ENCODE measurements around the gene THPO.
"Not testable (repeated sequence)": the region's sequence is repeated elsewhere in the genome, so short reads cannot be mapped to it uniquely, and the experiment has no call there.

Gene THPO

GRCh38 chr3:184347321-184348056, 30.5 kb downstream of the THPO start:
- DNase-seq = no peak

- DNase-seq = no peak
These were observed 31.4 kb downstream of the THPO start for GRCh38 chr3:184346480-184347190.

- DNase-seq = peak; percentile 87
These were observed 32.5 kb downstream of the THPO start for GRCh38 chr3:184345317-184346144.

- no peak for DNase-seq
These were observed 33.3 kb downstream of the THPO start for GRCh38 chr3:184344579-184345316.

GRCh38 chr3:184343200-184343876, 34.7 kb downstream of the THPO start:
- DNase-seq = no peak

- peak; percentile 96 for DNase-seq
These were observed 36.1 kb downstream of the THPO start for GRCh38 chr3:184341925-184342324.

- DNase-seq = not testable (repeated sequence)
These were observed 38.4 kb downstream of the THPO start for GRCh38 chr3:184339451-184340135.

GRCh38 chr3:184339001-184339400, 39.0 kb downstream of the THPO start:
- DNase-seq = no peak

- no peak for DNase-seq
These were observed 39.5 kb downstream of the THPO start for GRCh38 chr3:184338511-184338945.

GRCh38 chr3:184337981-184338380, 40.0 kb downstream of the THPO start:
- DNase-seq = no peak

GRCh38 chr3:184337399-184337714, 40.6 kb downstream of the THPO start, which contains the start of gene FAM131A:
Gene FAM131A (plus strand): TSS chr3:184337600. CDS start chr3:184337631, 31 bp downstream.
- no peak for DNase-seq

GRCh38 chr3:184336547-184337398, 41.2 kb downstream of the THPO start:
- peak; percentile 72 for DNase-seq

- peak; percentile 87 for DNase-seq
These were observed 42.1 kb downstream of the THPO start for GRCh38 chr3:184335661-184336546.

GRCh38 chr3:184335291-184335660, 42.7 kb downstream of the THPO start:
- DNase-seq = peak; percentile 72

GRCh38 chr3:184334470-184335158, 43.4 kb downstream of the THPO start:
- peak; percentile 57 for DNase-seq

GRCh38 chr3:184333700-184334099, 44.3 kb downstream of the THPO start:
- DNase-seq = no peak

GRCh38 chr3:184333190-184333589, 44.8 kb downstream of the THPO start:
- DNase-seq = no peak

GRCh38 chr3:184332370-184333090, 45.5 kb downstream of the THPO start:
- DNase-seq = no peak
